ENCODE results near the gene HOXB9.

- no peak for TF ChIP-seq REST (IDR thresholded peaks at IDR 0.05; ENCODE audit: insufficient read depth in 1 of 2, low read depth in 2 of 2, low read length in 1 of 2)
- TF ChIP-seq CTCF (IDR thresholded peaks at IDR 0.05), result no peak
- no peak for TF ChIP-seq SIN3A (IDR thresholded peaks at IDR 0.05; ENCODE audit: borderline replicate concordance, insufficient read depth, low read depth, low read length)
- TF ChIP-seq TCF7L2 (IDR thresholded peaks at IDR 0.05; ENCODE audit: low read depth, low read length), result no peak; the same call in 1 of the 2 replicates
Measured at GRCh38 chr17:48590607-48591161, 35.5 kb downstream of the HOXB9 start.

All from Panc1 (cell line).